Hepatocyte (in vitro differentiated cells): Measurements from ENCODE around the gene BCLAF1. TPM values are rescaled to one million over a fixed set of nuclear protein-coding genes. Genes with fewer than 3 reads are reported as not detected.

Experiments
- DNase-seq: peaks from one replicate; pipeline ENCODE4 v3.0.0-alpha.2; 2016; ENCODE audit warnings: low spot score
- H2AFZ ChIP-seq: fragments of 200-600 bp; sonication (generic); 2 replicates; pipeline ENCODE4 v1.6.0; 2016; ENCODE audit warnings: antibody characterized with exemption, mild to moderate bottlenecking
- H3K27ac ChIP-seq: fragments of 200-600 bp; sonication (generic); 2 replicates; pipeline ENCODE4 v1.5.1; 2016; ENCODE audit warnings: mild to moderate bottlenecking
- H3K27me3 ChIP-seq: fragments of 200-600 bp; sonication (generic); 2 replicates; pipeline ENCODE4 v1.6.1; 2016
- H3K36me3 ChIP-seq: fragments of 200-600 bp; sonication (generic); replicated peaks from 2 replicates; pipeline ENCODE4 v1.5.1; 2016; ENCODE audit warnings: low read depth; ENCODE audit not compliant: insufficient read depth
- H3K4me1 ChIP-seq: fragments of 200-600 bp; sonication (generic); 2 replicates; pipeline ENCODE4 v1.5.1; 2016; ENCODE audit warnings: mild to moderate bottlenecking, moderate library complexity; ENCODE audit not compliant: insufficient read depth
- H3K4me2 ChIP-seq: fragments of 200-600 bp; sonication (generic); 2 replicates; pipeline ENCODE4 v1.6.0; 2016
- H3K4me3 ChIP-seq: fragments of 200-600 bp; sonication (generic); 2 replicates; pipeline ENCODE4 v1.5.1; 2016; ENCODE audit warnings: mild to moderate bottlenecking
- H3K79me2 ChIP-seq: fragments of 200-600 bp; sonication (generic); 2 replicates; pipeline ENCODE4 v1.6.0; 2017; ENCODE audit warnings: mild to moderate bottlenecking
- H3K9me2 ChIP-seq: fragments of 200-600 bp; sonication (generic); replicated peaks from 2 replicates; pipeline ENCODE4 v1.6.0; 2017; ENCODE audit warnings: mild to moderate bottlenecking; ENCODE audit not compliant: insufficient read depth
- H3K9me3 ChIP-seq: fragments of 200-600 bp; sonication (generic); 2 replicates; pipeline ENCODE4 v1.5.1; 2016; ENCODE audit warnings: low read depth, mild to moderate bottlenecking
- H4K20me1 ChIP-seq: fragments of 200-600 bp; sonication (generic); 2 replicates; pipeline ENCODE4 v1.6.0; 2016; ENCODE audit warnings: mild to moderate bottlenecking; ENCODE audit not compliant: insufficient read depth, poor library complexity, severe bottlenecking
- EZH2 ChIP-seq: fragments of 200-600 bp; sonication (generic); IDR thresholded peaks from 2 replicates; pipeline ENCODE4 v1.6.1; 2016; ENCODE audit warnings: antibody characterized with exemption, mild to moderate bottlenecking, borderline replicate concordance
- EZH2phosphoT487 ChIP-seq: fragments of 200-600 bp; sonication (generic); IDR thresholded peaks from one replicate; pipeline ENCODE4 v1.6.1; 2018; ENCODE audit warnings: antibody characterized with exemption, mild to moderate bottlenecking, low read depth, moderate library complexity; ENCODE audit not compliant: unreplicated experiment, severe bottlenecking
- WGBS: methylation state at CpG from one replicate; pipeline ENCODE4 v1.1.6; 2016; ENCODE audit warnings: low lambda C conversion rate; ENCODE audit errors: missing lambda C conversion rate; 5-methylcytosine and 5-hydroxymethylcytosine counted together
- polyA plus RNA-seq: library from polyadenylated mRNA; unstranded; fragments of >200 nt; fragmentation: Nextera tagmentation; extraction: Ambion mirVana; gene quantifications from 2 replicates; pipeline ENCODE4 v1.2.1, GENCODE V29; 2016
- total RNA-seq: library from RNA; depleted of rRNA; stranded (reverse); fragments of >200 nt; gene quantifications from 2 replicates; pipeline ENCODE4 v1.2.3, GENCODE V29; 2014
- TF ChIP-seq, protein P1 (sequence below): fragments of 200-600 bp; sonication (generic); IDR thresholded peaks from 2 replicates; pipeline ENCODE4 v1.5.1; 2016; ENCODE audit warnings: antibody characterized with exemption, mild to moderate bottlenecking; ENCODE audit not compliant: poor library complexity

The BCLAF1 gene
- total and polyA plus RNA-seq, 2 experiments from 2014 or later: 58.2 to 154 TPM

- Histone ChIP-seq H3K9me3 (no peaks in the 10 kb centered on the region), H3K4me3 (peak within 1 kb of the TSS; percentile 38), H3K79me2 (no peaks in the 10 kb centered on the region), H3K4me2 (peak within 1 kb of the TSS; percentile 81), H4K20me1 (no peaks in the 10 kb centered on the region), H3K27ac (peak within 1 kb of the TSS; percentile 20), H3K9me2 (no peaks in the 10 kb centered on the region), H3K36me3 (no peaks in the 10 kb centered on the region), H3K4me1 (no peaks in the 10 kb centered on the region), H3K27me3 (no peaks in the 10 kb centered on the region), H2AFZ (peak within 1 kb of the TSS; percentile 36)
- TF ChIP-seq, protein P1, sequence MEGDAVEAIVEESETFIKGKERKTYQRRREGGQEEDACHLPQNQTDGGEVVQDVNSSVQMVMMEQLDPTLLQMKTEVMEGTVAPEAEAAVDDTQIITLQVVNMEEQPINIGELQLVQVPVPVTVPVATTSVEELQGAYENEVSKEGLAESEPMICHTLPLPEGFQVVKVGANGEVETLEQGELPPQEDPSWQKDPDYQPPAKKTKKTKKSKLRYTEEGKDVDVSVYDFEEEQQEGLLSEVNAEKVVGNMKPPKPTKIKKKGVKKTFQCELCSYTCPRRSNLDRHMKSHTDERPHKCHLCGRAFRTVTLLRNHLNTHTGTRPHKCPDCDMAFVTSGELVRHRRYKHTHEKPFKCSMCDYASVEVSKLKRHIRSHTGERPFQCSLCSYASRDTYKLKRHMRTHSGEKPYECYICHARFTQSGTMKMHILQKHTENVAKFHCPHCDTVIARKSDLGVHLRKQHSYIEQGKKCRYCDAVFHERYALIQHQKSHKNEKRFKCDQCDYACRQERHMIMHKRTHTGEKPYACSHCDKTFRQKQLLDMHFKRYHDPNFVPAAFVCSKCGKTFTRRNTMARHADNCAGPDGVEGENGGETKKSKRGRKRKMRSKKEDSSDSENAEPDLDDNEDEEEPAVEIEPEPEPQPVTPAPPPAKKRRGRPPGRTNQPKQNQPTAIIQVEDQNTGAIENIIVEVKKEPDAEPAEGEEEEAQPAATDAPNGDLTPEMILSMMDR: no peak
- TF ChIP-seq EZH2 (no peak), EZH2phosphoT487 (no peak)
- under 1% methylated on average over 59 of the region's 59 CpGs for WGBS
- peak; percentile 97 for DNase-seq
These were observed 39.6 kb downstream of the BCLAF1 start, which contains the start of gene MTFR2 for GRCh38 chr6:136249811-136250685. Gene MTFR2, minus strand, starts transcription at chr6:136250311. Its CDS starts 1,212 bp downstream, at chr6:136249099.

- Histone ChIP-seq H2AFZ (peak overlapping the region; percentile 36), H3K79me2 (no peaks in the 10 kb centered on the region), H3K36me3 (no peaks in the 10 kb centered on the region), H3K9me2 (no peaks in the 10 kb centered on the region), H3K4me3 (peak overlapping the region; percentile 38), H3K27ac (no peak overlapping the region), H3K9me3 (no peaks in the 10 kb centered on the region), H3K4me2 (peak overlapping the region; percentile 81), H3K4me1 (no peaks in the 10 kb centered on the region), H3K27me3 (no peaks in the 10 kb centered on the region), H4K20me1 (no peaks in the 10 kb centered on the region)
- TF ChIP-seq, protein P1: no peak
- TF ChIP-seq EZH2 (no peak), EZH2phosphoT487 (no peak)
- 15% methylated on average over 6 of the region's 6 CpGs for WGBS
- no peak for DNase-seq
These were observed 40.3 kb downstream of the BCLAF1 start for GRCh38 chr6:136249336-136249735.

GRCh38 chr6:136244061-136244616 is 45.5 kb downstream of the BCLAF1 start:
- Histone ChIP-seq H3K4me3 (no peak overlapping the region), H4K20me1 (no peaks in the 10 kb centered on the region), H3K4me2 (no peak overlapping the region), H3K27me3 (no peaks in the 10 kb centered on the region), H3K4me1 (no peaks in the 10 kb centered on the region), H3K9me2 (no peaks in the 10 kb centered on the region), H3K27ac (no peak overlapping the region), H2AFZ (no peak overlapping the region), H3K36me3 (no peaks in the 10 kb centered on the region), H3K79me2 (no peaks in the 10 kb centered on the region), H3K9me3 (no peaks in the 10 kb centered on the region)
- 93% methylated on average over 5 of the region's 5 CpGs for WGBS
- TF ChIP-seq EZH2 (no peak), EZH2phosphoT487 (no peak)
- TF ChIP-seq, protein P1: no peak
- no peak for DNase-seq
